ENCODE measurements around the gene MBTPS1.

- TF ChIP-seq EZH2 (IDR thresholded peaks at IDR 0.05; ENCODE audit: low read length, unreplicated experiment) = no peak
- TF ChIP-seq EZH2phosphoT487 (IDR thresholded peaks at IDR 0.05; ENCODE audit: borderline replicate concordance, low read length) = no peak
Observed at GRCh38 chr16:84072014-84072413, 44.7 kb downstream of the MBTPS1 start.
